AG09309 (cell line): ENCODE data around the gene HIPK2.
A peak's percentile ranks its signal among the peaks of the same experiment; 100 is the strongest.

Experiments
- DNase-seq: peaks from one replicate; pipeline ENCODE4 v3.0.0-alpha.2; 2010; ENCODE audit warnings: low read depth
- H3K4me3 ChIP-seq: 2 replicates; pipeline ENCODE4 v1.5.1; 2011; ENCODE audit warnings: mild to moderate bottlenecking, low read depth, low read length, moderate library complexity; ENCODE audit not compliant: control insufficient read depth
- CTCF ChIP-seq: IDR thresholded peaks from 2 replicates; pipeline ENCODE4 v1.5.1; 2011; ENCODE audit warnings: mild to moderate bottlenecking, low read depth, low read length, inconsistent platforms; ENCODE audit not compliant: insufficient read depth, control insufficient read depth; ENCODE audit errors: missing control alignments

HIPK2 gene

GRCh38 chr7:139572071-139572470, 205.7 kb downstream of the HIPK2 start:
- DNase-seq, result no peak
- no peak for TF ChIP-seq CTCF
- no peak overlapping the region for H3K4me3 ChIP-seq

GRCh38 chr7:139571651-139572050, 206.1 kb downstream of the HIPK2 start:
- DNase-seq, result no peak
- no peak overlapping the region for H3K4me3 ChIP-seq
- no peak for TF ChIP-seq CTCF

DNA sequence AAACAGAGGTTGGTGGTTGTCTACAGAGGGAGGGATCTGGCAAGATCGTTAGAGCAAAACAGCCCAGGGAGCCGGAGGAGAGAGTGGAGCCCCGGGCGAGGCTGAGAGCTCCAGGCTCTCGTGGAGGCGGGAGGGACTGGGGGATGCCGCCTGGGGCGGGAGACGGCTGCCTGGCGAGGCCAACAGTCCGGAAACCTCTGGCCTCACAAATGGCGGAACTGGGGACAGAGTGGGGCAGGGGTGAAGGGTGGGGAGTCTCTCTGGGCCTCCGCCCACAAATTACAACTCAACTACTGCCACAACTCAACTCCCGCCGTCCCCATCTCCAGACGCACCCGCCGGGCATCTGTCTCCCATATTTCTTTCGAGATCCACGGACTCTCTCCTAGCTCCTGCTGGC, 206.6 kb downstream of the HIPK2 start:
- no peak for TF ChIP-seq CTCF
- no peak overlapping the region for H3K4me3 ChIP-seq
- DNase-seq, result no peak

- DNase-seq, result no peak
- TF ChIP-seq CTCF, result no peak
- no peak overlapping the region for H3K4me3 ChIP-seq
These were observed 207.2 kb downstream of the HIPK2 start for GRCh38 chr7:139570626-139571025.

GRCh38 chr7:139570119-139570518, 207.7 kb downstream of the HIPK2 start:
- TF ChIP-seq CTCF, result peak; percentile 30
- H3K4me3 ChIP-seq, result no peak overlapping the region
- DNase-seq, result no peak

- TF ChIP-seq CTCF, result no peak
- DNase-seq, result no peak
- no peak overlapping the region for H3K4me3 ChIP-seq
These were observed 208.8 kb downstream of the HIPK2 start for GRCh38 chr7:139568813-139569490.

GRCh38 chr7:139568346-139568675, 209.5 kb downstream of the HIPK2 start:
- no peak overlapping the region for H3K4me3 ChIP-seq
- DNase-seq, result no peak
- no peak for TF ChIP-seq CTCF
